Measurements from ENCODE around the gene CD247.

Gene CD247

GRCh38 chr1:167529829-167530474 lies 11.6 kb upstream of the CD247 start:
- TF ChIP-seq CTCF (IDR thresholded peaks at IDR 0.05; ENCODE audit: low read depth, low read length, missing control alignments): no peak
- no peak for DNase-seq (ENCODE audit: low read depth)
- H3K4me3 ChIP-seq (ENCODE audit: low read depth, low read length): no peak overlapping the region

GRCh38 chr1:167528057-167528728 lies 9.9 kb upstream of the CD247 start:
- H3K4me3 ChIP-seq (ENCODE audit: low read depth, low read length): no peak overlapping the region
- no peak for TF ChIP-seq CTCF (IDR thresholded peaks at IDR 0.05; ENCODE audit: low read depth, low read length, missing control alignments)
- no peak for DNase-seq (ENCODE audit: low read depth)

- TF ChIP-seq CTCF (IDR thresholded peaks at IDR 0.05; ENCODE audit: low read depth, low read length, missing control alignments): no peak
- no peak for DNase-seq (ENCODE audit: low read depth)
- no peak overlapping the region for H3K4me3 ChIP-seq (ENCODE audit: low read depth, low read length)
Observed at GRCh38 chr1:167526667-167527383, 8.5 kb upstream of the CD247 start.

- TF ChIP-seq CTCF (IDR thresholded peaks at IDR 0.05; ENCODE audit: low read depth, low read length, missing control alignments): no peak
- DNase-seq (ENCODE audit: low read depth): no peak
Observed at GRCh38 chr1:167524651-167525050, 6.3 kb upstream of the CD247 start.

GRCh38 chr1:167522246-167522645 lies 3.9 kb upstream of the CD247 start:
- no peak overlapping the region for H3K4me3 ChIP-seq (ENCODE audit: low read depth, low read length)
- no peak for TF ChIP-seq CTCF (IDR thresholded peaks at IDR 0.05; ENCODE audit: low read depth, low read length, missing control alignments)
- no peak for DNase-seq (ENCODE audit: low read depth)

More at GRCh38 chr1:167524651-167525050, 6.3 kb upstream of the CD247 start:
- no peak overlapping the region for H3K4me3 ChIP-seq (ENCODE audit: low read depth, low read length)

GRCh38 chr1:167520711-167521206 lies 2.4 kb upstream of the CD247 start:
- TF ChIP-seq CTCF (IDR thresholded peaks at IDR 0.05; ENCODE audit: low read depth, low read length, missing control alignments): no peak
- no peak for DNase-seq (ENCODE audit: low read depth)
- H3K4me3 ChIP-seq (ENCODE audit: low read depth, low read length): no peak overlapping the region
